SK-N-MC (cell line): ENCODE results near the gene MPPED2.

Experiments used
- EZH2 ChIP-seq: fragments of 200-600 bp; sonication (generic); IDR thresholded peaks from one replicate; pipeline ENCODE4 v1.6.1; 2017; ENCODE audit warnings: antibody characterized with exemption
- FOXP2 ChIP-seq: optimal IDR thresholded peaks from 2 replicates; pipeline ENCODE3; 2011; ENCODE audit warnings: mild to moderate bottlenecking, moderate library complexity; ENCODE audit not compliant: insufficient read depth; ENCODE audit errors: extremely low read length, control extremely low read depth
- POLR2AphosphoS5 ChIP-seq: IDR thresholded peaks from 2 replicates; pipeline ENCODE4 v1.6.1; 2012; ENCODE audit warnings: mild to moderate bottlenecking, low read depth, low read length, borderline replicate concordance

DNA sequence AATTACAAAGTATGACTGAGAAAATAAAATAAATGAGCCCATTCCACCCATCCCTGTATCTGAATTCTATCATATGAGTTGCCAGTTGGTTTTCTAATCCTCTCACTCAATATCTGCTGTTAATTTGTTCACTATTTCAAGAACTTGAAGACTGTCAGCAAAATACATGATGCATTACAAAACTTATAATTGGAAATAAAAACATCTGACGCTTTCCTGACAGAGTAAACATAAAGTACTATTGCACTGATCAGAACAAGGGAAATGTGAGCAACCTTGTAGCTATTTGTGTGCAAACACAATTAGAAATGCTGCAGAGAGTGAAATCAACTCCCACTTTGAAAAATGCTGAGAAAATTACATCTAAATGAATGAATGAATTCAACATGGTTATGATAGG lies 97.1 kb downstream of the MPPED2 start:
- TF ChIP-seq EZH2 = no peak
- no peak for TF ChIP-seq POLR2AphosphoS5
- TF ChIP-seq FOXP2 = no peak
